Omental fat pad (tissue), 4 donors: Measurements from ENCODE around the gene CRYGC. TPM values are rescaled to one million over a fixed set of nuclear protein-coding genes. Genes with fewer than 3 reads are reported as not detected.

Experiments used
- ATAC-seq: fragments of 150-250 bp; one replicate; pipeline ENCODE4 v1.9.1; 2016; ENCODE audit warnings: mild to moderate bottlenecking, moderate library complexity; ENCODE audit not compliant: low FRiP score
- DNase-seq: peaks from one replicate; pipeline ENCODE4 v3.0.0-alpha.2; 2019; ENCODE audit warnings: low spot score
- total RNA-seq, 4 donors: library from RNA; depleted of rRNA; stranded (reverse); fragments of >200 nt; gene quantifications; one replicate each; pipeline ENCODE4 v1.1.0, GENCODE V29; 2016
- TF ChIP-seq, protein P1 (sequence below), 3 donors: fragments of 450-650 bp; IDR thresholded peaks; one replicate each; pipeline ENCODE4 v1.5.1; 2016 to 2017; ENCODE audit warnings: antibody characterized with exemption in 3 of 3, mild to moderate bottlenecking in 3 of 3, moderate library complexity in 2 of 3

Gene CRYGC
- total RNA-seq, 4 donors from 2014 or later = not detected

DNA sequence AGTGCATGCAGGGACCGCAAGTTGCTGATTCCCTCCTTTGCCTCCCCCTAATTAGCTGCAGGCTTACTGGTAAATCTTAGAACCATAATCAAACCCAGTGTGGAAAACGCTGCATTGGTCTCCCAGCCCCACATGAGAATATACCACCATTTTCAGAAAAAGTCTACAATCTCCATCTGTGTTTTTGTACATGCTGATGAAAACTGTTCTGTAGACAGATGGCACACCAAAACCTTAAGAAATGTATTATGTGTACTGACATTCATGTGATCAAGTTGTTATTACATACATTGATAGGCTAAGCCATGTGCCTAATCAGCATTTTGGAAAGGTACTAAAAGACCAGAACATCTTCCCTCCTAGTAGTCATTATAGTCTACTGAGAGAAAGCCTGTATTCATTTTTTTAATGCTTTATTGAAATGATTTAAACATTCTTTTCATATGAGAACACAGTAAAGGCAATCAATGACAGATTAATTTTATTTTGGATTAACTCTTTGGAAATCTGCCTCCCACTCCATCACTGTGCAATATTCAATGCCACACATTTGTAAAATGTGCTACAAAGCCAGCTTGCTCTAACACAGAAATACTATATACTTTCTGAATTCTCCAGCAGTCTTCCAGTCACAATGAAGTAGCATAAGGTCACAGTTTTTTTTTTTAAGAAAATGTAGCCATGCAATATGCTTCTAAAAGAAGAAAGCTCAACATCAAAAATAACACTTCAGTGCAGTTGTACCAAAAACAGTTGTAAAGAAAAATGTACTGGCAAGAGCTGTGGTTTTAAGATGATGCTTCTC lies 35.5 kb upstream of the CRYGC start:
- TF ChIP-seq, protein P1, sequence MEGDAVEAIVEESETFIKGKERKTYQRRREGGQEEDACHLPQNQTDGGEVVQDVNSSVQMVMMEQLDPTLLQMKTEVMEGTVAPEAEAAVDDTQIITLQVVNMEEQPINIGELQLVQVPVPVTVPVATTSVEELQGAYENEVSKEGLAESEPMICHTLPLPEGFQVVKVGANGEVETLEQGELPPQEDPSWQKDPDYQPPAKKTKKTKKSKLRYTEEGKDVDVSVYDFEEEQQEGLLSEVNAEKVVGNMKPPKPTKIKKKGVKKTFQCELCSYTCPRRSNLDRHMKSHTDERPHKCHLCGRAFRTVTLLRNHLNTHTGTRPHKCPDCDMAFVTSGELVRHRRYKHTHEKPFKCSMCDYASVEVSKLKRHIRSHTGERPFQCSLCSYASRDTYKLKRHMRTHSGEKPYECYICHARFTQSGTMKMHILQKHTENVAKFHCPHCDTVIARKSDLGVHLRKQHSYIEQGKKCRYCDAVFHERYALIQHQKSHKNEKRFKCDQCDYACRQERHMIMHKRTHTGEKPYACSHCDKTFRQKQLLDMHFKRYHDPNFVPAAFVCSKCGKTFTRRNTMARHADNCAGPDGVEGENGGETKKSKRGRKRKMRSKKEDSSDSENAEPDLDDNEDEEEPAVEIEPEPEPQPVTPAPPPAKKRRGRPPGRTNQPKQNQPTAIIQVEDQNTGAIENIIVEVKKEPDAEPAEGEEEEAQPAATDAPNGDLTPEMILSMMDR (IDR thresholded peaks at IDR 0.05) = no peak
- DNase-seq (no peak), ATAC-seq (no peak)

DNA sequence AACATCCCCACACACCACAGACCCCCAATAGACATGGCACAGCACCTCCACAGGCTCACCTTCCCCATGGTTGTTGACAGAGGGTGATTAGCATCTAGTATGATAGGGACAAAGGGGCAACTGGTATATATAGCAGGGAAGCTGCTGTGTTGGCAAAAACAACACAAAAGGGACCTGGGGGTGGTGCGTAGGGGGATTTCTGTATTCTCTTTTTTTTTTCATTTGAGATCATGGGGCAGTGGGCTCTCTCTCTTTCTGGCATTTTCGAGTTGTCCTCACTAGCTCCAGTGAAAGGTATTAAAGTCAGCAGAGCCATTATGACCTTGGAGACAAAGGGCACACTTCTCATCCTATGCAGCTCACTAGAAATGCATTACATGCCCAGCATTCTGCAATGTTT lies 33.9 kb upstream of the CRYGC start, which contains the start of gene CRYGA:
TSS of gene CRYGA (minus strand) at position 101 of the 400 bp plus-strand sequence. CDS start at position 68, 33 bp downstream.
- ATAC-seq (no peak), DNase-seq (no peak)
- TF ChIP-seq, protein P1 (IDR thresholded peaks at IDR 0.05) = no peak

DNA sequence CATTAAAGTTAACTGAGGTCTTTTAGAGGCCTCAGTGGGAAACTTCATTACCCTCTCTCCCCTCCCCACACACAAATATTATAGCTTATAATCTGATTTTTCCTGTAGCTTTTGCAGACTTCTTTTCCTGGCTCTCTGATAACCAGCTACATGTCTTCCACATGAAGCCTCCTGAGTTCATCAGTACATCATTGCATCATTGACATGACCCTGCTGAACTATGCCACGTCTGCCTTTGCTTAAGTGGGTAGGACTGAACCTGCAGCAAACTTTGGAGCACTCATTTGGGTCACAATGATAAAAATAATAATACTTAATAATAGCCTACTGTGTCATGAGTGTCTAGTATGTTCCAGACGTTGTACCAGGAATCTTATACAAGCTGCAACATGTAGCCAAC lies 26.8 kb upstream of the CRYGC start:
- no peak for ATAC-seq
- DNase-seq = no peak
- TF ChIP-seq, protein P1 (IDR thresholded peaks at IDR 0.05) = no peak

DNA sequence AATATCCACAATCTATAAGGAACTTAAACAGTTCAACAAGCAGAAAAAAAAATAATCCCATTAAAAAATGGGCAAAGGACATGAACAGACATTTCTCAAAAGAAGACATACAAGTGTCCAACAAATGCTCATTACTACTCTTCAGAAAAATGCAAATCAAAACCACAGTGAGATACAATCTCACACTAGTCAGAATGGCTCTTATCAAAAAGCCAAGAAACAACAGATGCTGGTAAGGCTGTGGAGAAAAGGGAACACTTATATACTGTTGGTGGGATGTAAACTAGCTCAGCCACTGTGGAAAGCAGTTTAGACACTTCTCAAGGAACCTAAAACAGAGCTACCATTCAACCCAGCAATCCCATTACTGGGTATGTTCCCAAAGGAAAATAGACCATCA lies 23.5 kb upstream of the CRYGC start:
- no peak for ATAC-seq
- TF ChIP-seq, protein P1 (IDR thresholded peaks at IDR 0.05) = no peak

DNA sequence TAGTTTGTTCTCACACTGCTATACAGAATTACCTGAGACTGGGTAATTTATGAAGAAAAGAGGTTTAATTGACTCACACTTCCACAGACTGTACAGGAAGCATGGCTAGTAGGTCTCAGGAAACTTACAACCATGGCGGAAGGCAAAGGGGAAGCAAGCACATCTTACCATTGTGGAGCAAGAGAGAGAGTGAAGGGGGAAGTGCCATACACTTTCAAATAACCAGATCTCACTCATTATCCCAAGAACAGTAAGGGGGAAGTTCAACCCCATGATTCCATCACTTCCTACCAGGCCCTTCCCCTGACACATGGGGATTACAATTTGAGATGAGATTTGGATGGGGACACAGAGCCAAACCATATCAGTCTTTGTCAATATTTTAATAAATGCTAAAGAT lies 21.3 kb upstream of the CRYGC start:
- ATAC-seq (no peak), DNase-seq (no peak)
- TF ChIP-seq, protein P1 (IDR thresholded peaks at IDR 0.05) = no peak

More for the DNA sequence above, 23.5 kb upstream of the CRYGC start:
- no peak for DNase-seq

DNA sequence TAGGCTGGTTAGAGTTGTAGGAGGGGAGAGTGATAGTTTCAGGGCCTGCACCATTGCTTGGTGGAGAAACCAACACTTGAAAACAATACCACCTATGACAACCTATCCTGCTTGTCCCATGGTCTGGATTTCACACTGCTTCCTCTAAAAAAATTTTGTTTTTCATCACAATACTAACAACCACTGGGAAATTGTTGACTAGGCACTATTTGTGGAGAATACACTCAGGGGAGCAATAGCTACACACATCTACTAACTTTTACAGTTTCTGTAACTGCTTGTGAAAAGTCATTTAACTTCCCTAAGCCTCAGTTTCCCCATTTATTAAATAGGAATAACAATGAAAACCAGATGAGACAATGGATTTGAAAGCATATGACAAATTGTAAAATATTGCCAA lies 20.5 kb upstream of the CRYGC start:
- ATAC-seq (no peak), DNase-seq (no peak)
- TF ChIP-seq, protein P1 (IDR thresholded peaks at IDR 0.05) = no peak

DNA sequence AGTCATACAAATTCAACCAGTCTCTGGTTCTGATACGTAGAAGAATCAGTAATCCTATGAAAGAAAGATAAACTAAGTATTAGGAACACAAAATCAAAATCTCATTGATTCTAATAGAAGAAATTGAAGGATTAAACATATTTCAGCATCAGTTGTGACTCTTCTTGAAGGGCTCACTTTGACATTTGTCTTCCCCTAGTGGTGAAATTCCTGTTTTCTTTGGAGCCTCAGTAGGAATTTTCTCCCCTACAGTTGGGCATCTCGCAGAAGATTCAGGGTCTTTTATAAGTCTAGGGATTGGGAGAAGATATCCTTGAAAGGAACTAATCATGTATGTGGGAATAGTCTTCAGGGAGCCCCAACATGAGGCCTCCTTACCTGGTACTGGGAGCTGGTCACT lies 19.2 kb upstream of the CRYGC start:
- TF ChIP-seq, protein P1 (IDR thresholded peaks at IDR 0.05) = no peak
- no peak for ATAC-seq
- no peak for DNase-seq
